Stimulated activated CD4-positive, alpha-beta T cell treated with anti-CD3 and anti-CD28 coated beads, Interleukin-15, amount 100 ng/mL, for 1 hour (primary cell): ENCODE results near the gene IL32.
"Not testable (repeated sequence)": the region's sequence is repeated elsewhere in the genome, so short reads cannot be mapped to it uniquely, and the experiment has no call there.

Source experiments
- DNase-seq, 2 donors: peaks; one replicate each; pipeline ENCODE4 v3.0.0-alpha.2; 2020; ENCODE audit warnings: low read depth in 1 of 2, low spot score in 1 of 2

Gene IL32

GRCh38 chr16:3069146-3069545 lies 3.7 kb downstream of the IL32 start:
- DNase-seq, result not testable (repeated sequence)

- no peak for DNase-seq
These were observed 5.2 kb downstream of the IL32 start for GRCh38 chr16:3070608-3071111.

- DNase-seq, result no peak
These were observed 6.2 kb downstream of the IL32 start for GRCh38 chr16:3071655-3072054.

- DNase-seq, result not testable (repeated sequence)
These were observed 6.7 kb downstream of the IL32 start for GRCh38 chr16:3072148-3072547.

- DNase-seq, result not testable (repeated sequence)
These were observed 7.3 kb downstream of the IL32 start for GRCh38 chr16:3072576-3073263.

GRCh38 chr16:3073448-3073847 lies 8.0 kb downstream of the IL32 start:
- no peak for DNase-seq

GRCh38 chr16:3074860-3075522 lies 9.6 kb downstream of the IL32 start:
- DNase-seq, result peak; percentile 40 to 64

- no peak for DNase-seq
These were observed 10.1 kb downstream of the IL32 start for GRCh38 chr16:3075523-3075915.

GRCh38 chr16:3075946-3076345 lies 10.5 kb downstream of the IL32 start:
- not testable (repeated sequence) for DNase-seq

GRCh38 chr16:3076577-3076976 lies 11.1 kb downstream of the IL32 start:
- no peak for DNase-seq

GRCh38 chr16:3080024-3080423 lies 14.6 kb downstream of the IL32 start:
- DNase-seq, result no peak

- DNase-seq, result not testable (repeated sequence)
These were observed 16.5 kb downstream of the IL32 start for GRCh38 chr16:3081957-3082356.

GRCh38 chr16:3083408-3083807 lies 18.0 kb downstream of the IL32 start:
- not testable (repeated sequence) for DNase-seq

- no peak for DNase-seq
These were observed 19.1 kb downstream of the IL32 start for GRCh38 chr16:3084491-3084890.

GRCh38 chr16:3084969-3085670 lies 19.7 kb downstream of the IL32 start:
- no peak for DNase-seq

GRCh38 chr16:3085868-3086595 lies 20.6 kb downstream of the IL32 start:
- no peak for DNase-seq

- no peak for DNase-seq
These were observed 21.3 kb downstream of the IL32 start for GRCh38 chr16:3086596-3087242.

- DNase-seq, result no peak
These were observed 22.1 kb downstream of the IL32 start for GRCh38 chr16:3087243-3088235.

GRCh38 chr16:3088450-3088849 lies 23.0 kb downstream of the IL32 start:
- DNase-seq, result no peak
